ENCODE data around the gene RPRM. TPM values are rescaled to one million over a fixed set of nuclear protein-coding genes. Genes with fewer than 3 reads are reported as not detected.

RPRM gene
- total and polyA plus RNA-seq, 2 experiments from 2014 or later = 5.9 to 7.5 TPM

GRCh38 chr2:153512331-153512730 lies 33.8 kb upstream of the RPRM start:
- H3K27ac Mint-ChIP-seq = no peak overlapping the region
- H3K27me3 Mint-ChIP-seq (ENCODE audit: insufficient read depth, low read depth, poor library complexity) = no peaks in the 10 kb centered on the region
- no peak overlapping the region for H3K4me3 Mint-ChIP-seq
- no peak overlapping the region for H3K4me2 ChIP-seq
- H3K9me3 Mint-ChIP-seq = peaks cover 11% of the 10 kb centered on the region
- no peak overlapping the region for H3K27ac ChIP-seq (ENCODE audit: low read depth)
- no peak overlapping the region for H2AFZ ChIP-seq
- no peaks in the 10 kb centered on the region for H3K27me3 ChIP-seq (ENCODE audit: insufficient read depth)
- no peaks in the 10 kb centered on the region for H3F3A ChIP-seq (replicated peaks; ENCODE audit: low read depth)
- TF ChIP-seq EZH2phosphoT487 (IDR thresholded peaks at IDR 0.05; ENCODE audit: unreplicated experiment) (no peak), STAT1 (IDR thresholded peaks at IDR 0.05; ENCODE audit: unreplicated experiment) (no peak)
- H3K4me1 Mint-ChIP-seq = no peaks in the 10 kb centered on the region; the same call in 1 of the 3 replicates
- no peaks in the 10 kb centered on the region for H3K9me2 ChIP-seq (ENCODE audit: insufficient read depth)
- DNase-seq (ENCODE audit: low spot score) (no peak), ATAC-seq (no peak)
- H4K20me1 ChIP-seq (replicated peaks; ENCODE audit: insufficient read depth) = no peaks in the 10 kb centered on the region
- no peak overlapping the region for H3K4me3 ChIP-seq
- H3K79me2 ChIP-seq (replicated peaks; ENCODE audit: insufficient read depth) = no peaks in the 10 kb centered on the region
- no peaks in the 10 kb centered on the region for H3K4me1 ChIP-seq (ENCODE audit: insufficient read depth)
- peaks cover 8% of the 10 kb centered on the region for H3K36me3 Mint-ChIP-seq (ENCODE audit: low read depth)
- no peaks in the 10 kb centered on the region for H3K36me3 ChIP-seq (ENCODE audit: insufficient read depth)

DNA sequence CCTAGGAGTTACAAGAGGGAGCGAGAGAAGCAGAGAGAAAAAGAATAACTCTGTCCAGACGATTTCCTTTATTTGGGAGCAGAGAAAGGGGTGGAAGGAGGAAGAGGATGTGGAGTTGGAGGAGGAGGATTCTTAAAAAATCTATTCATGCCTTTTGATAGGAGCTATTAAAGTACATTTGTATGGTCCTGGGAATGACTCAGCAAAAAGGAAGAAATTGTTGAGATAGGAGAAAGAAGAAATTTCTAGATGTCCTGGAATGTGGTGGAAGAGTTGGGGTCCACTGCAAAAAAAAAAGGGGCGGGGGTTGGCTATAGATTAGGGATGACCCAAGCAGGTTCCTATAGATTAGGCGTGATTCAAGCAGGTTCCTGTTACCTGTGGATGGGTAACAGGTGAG lies 32.4 kb upstream of the RPRM start:
- ATAC-seq = no peak
- Mint-ChIP-seq H3K36me3 (ENCODE audit: low read depth) (peaks cover 8% of the 10 kb centered on the region), H3K4me1 (no peaks in the 10 kb centered on the region; the same call in 1 of the 3 replicates), H3K9me3 (peaks cover 23% of the 10 kb centered on the region), H3K4me3 (no peak overlapping the region), H3K27ac (0 out of 2 replicates have a peak overlapping the region, but pooled peaks have one; percentile 1), H3K27me3 (ENCODE audit: insufficient read depth, low read depth, poor library complexity) (no peaks in the 10 kb centered on the region)
- H3K9me2 ChIP-seq (ENCODE audit: insufficient read depth) = no peaks in the 10 kb centered on the region
- no peaks in the 10 kb centered on the region for H3F3A ChIP-seq (replicated peaks; ENCODE audit: low read depth)
- no peak overlapping the region for H3K4me3 ChIP-seq
- H3K27ac ChIP-seq (ENCODE audit: low read depth) = no peak overlapping the region
- no peaks in the 10 kb centered on the region for H3K36me3 ChIP-seq (ENCODE audit: insufficient read depth)
- H3K27me3 ChIP-seq (ENCODE audit: insufficient read depth) = no peaks in the 10 kb centered on the region
- H2AFZ ChIP-seq = no peak overlapping the region
- no peak for DNase-seq (ENCODE audit: low spot score)
- H3K4me1 ChIP-seq (ENCODE audit: insufficient read depth) = no peaks in the 10 kb centered on the region
- H4K20me1 ChIP-seq (replicated peaks; ENCODE audit: insufficient read depth) = no peaks in the 10 kb centered on the region
- no peak overlapping the region for H3K4me2 ChIP-seq
- H3K79me2 ChIP-seq (replicated peaks; ENCODE audit: insufficient read depth) = no peaks in the 10 kb centered on the region
- TF ChIP-seq, protein P1, sequence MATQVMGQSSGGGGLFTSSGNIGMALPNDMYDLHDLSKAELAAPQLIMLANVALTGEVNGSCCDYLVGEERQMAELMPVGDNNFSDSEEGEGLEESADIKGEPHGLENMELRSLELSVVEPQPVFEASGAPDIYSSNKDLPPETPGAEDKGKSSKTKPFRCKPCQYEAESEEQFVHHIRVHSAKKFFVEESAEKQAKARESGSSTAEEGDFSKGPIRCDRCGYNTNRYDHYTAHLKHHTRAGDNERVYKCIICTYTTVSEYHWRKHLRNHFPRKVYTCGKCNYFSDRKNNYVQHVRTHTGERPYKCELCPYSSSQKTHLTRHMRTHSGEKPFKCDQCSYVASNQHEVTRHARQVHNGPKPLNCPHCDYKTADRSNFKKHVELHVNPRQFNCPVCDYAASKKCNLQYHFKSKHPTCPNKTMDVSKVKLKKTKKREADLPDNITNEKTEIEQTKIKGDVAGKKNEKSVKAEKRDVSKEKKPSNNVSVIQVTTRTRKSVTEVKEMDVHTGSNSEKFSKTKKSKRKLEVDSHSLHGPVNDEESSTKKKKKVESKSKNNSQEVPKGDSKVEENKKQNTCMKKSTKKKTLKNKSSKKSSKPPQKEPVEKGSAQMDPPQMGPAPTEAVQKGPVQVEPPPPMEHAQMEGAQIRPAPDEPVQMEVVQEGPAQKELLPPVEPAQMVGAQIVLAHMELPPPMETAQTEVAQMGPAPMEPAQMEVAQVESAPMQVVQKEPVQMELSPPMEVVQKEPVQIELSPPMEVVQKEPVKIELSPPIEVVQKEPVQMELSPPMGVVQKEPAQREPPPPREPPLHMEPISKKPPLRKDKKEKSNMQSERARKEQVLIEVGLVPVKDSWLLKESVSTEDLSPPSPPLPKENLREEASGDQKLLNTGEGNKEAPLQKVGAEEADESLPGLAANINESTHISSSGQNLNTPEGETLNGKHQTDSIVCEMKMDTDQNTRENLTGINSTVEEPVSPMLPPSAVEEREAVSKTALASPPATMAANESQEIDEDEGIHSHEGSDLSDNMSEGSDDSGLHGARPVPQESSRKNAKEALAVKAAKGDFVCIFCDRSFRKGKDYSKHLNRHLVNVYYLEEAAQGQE (IDR thresholded peaks at IDR 0.05; ENCODE audit: unreplicated experiment) = no peak
- TF ChIP-seq CTCF (conservative IDR thresholded peaks at IDR 0.05; ENCODE audit: low read depth in 2 of 2) (no peak), EZH2phosphoT487 (IDR thresholded peaks at IDR 0.05; ENCODE audit: unreplicated experiment) (no peak), NANOG (IDR thresholded peaks at IDR 0.05; ENCODE audit: borderline replicate concordance) (no peak), ZNF114 (CRISPR knock-in tag; IDR thresholded peaks at IDR 0.05) (no peak), ZNF462 (CRISPR knock-in tag; IDR thresholded peaks at IDR 0.05) (no peak), POLR2AphosphoS5 (IDR thresholded peaks at IDR 0.05; ENCODE audit: low read depth) (no peak), CREB1 (CRISPR knock-in tag; IDR thresholded peaks at IDR 0.05; ENCODE audit: low read depth) (no peak), JUNB (IDR thresholded peaks at IDR 0.05; ENCODE audit: unreplicated experiment) (no peak)
